Gastrocnemius medialis (tissue), 4 donors: ENCODE measurements around the gene COL25A1.

Source experiments
- CTCF ChIP-seq, 5 experiments: fragments of 450-650 bp in 3 of 5; fragments of 200-600 bp in 2 of 5; sonication (generic) in 2 of 5; IDR thresholded peaks in 4 of 5; conservative IDR thresholded peaks in 1 of 5; 1 replicate in 4 of 5; 2 replicates in 1 of 5; pipeline ENCODE4 v1.5.1; 2016 to 2019; ENCODE audit warnings: antibody characterized with exemption in 5 of 5, mild to moderate bottlenecking in 3 of 5, moderate library complexity in 3 of 5
- POLR2A ChIP-seq, 2 donors: fragments of 450-650 bp; IDR thresholded peaks; one replicate each; pipeline ENCODE4 v1.6.1; 2017; ENCODE audit warnings: antibody characterized with exemption in 2 of 2, mild to moderate bottlenecking in 2 of 2, moderate library complexity in 2 of 2

- TF ChIP-seq CTCF (IDR thresholded peaks at IDR 0.05 in 4 of 5, conservative IDR thresholded peaks at IDR 0.05 in 1 of 5) = no peak
- no peak for TF ChIP-seq POLR2A (IDR thresholded peaks at IDR 0.05)
Measured at GRCh38 chr4:109134921-109135320, 167.5 kb downstream of the COL25A1 start.
